ENCODE data around the gene BASP1.
A peak's percentile ranks its signal among the peaks of the same experiment; 100 is the strongest.
"Not testable (repeated sequence)": the region's sequence is repeated elsewhere in the genome, so short reads cannot be mapped to it uniquely, and the experiment has no call there.

BASP1 gene

GRCh38 chr5:17252543-17252942 is 35.1 kb downstream of the BASP1 start:
- FAIRE-seq: peak; percentile 81
- peak; percentile 42 for DNase-seq (ENCODE audit: low spot score)

GRCh38 chr5:17255471-17256021 is 38.1 kb downstream of the BASP1 start:
- DNase-seq (ENCODE audit: low spot score) (no peak), FAIRE-seq (no peak)

DNA sequence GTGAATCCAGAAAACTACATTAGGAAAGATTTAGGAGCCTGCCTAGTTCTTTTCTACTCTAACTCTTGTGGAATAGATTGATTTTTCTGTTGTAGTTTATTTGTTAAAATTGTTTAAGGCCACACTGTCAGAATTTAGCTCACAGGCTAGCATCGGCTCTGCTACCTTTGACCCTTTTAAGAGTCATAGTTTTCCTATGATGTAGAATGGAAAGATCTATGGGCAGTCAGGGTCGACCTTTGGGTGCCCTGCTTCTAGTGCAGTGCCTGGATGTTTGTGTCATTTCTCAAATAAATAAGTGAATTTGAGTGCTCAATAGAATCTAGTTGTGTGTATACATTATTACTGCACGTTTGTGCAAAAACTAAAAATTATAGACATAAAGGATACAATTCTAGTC is 38.7 kb downstream of the BASP1 start:
- DNase-seq (ENCODE audit: low spot score) (no peak), FAIRE-seq (no peak)

- DNase-seq (ENCODE audit: low spot score) (no peak), FAIRE-seq (no peak)
Measured at GRCh38 chr5:17256839-17257238, 39.4 kb downstream of the BASP1 start.

DNA sequence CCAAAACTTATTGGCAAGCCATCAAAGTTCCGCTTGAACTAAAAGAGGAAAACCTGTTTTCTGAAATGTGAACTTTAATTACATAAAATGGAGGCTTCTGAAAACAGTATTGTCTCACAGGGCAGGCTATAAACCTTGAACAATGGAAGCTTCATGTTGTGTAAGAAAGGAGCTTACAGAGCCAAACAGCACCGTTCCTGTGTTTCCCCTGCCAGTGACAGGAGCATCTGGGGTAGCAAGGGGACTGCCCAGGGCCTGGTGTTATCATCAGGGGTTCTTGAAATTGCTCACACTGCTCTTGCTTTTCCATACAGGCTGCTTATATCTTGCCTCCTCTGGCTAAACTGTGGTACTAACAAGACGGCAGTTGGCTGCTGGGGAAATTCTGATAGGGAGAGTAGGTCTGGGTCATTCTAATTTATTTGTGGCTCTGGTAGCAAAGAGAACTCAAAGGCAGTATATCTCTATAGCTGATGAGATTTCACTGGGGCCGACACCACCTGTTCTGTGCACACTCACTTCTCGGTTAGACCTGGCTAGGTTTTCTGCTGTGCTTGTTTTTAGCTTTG is 40.4 kb downstream of the BASP1 start:
- DNase-seq (ENCODE audit: low spot score) (no peak), FAIRE-seq (no peak)

GRCh38 chr5:17258431-17258830 is 41.0 kb downstream of the BASP1 start:
- DNase-seq (ENCODE audit: low spot score) (peak; percentile 62), FAIRE-seq (peak; percentile 72)

- not testable (repeated sequence) for DNase-seq (ENCODE audit: low spot score); FAIRE-seq
Measured at GRCh38 chr5:17259012-17259411, 41.6 kb downstream of the BASP1 start.

GRCh38 chr5:17259630-17260257 is 42.3 kb downstream of the BASP1 start:
- DNase-seq (ENCODE audit: low spot score) (no peak), FAIRE-seq (no peak)

- FAIRE-seq: no peak
Measured at GRCh38 chr5:17260549-17260948, 43.1 kb downstream of the BASP1 start.

DNA sequence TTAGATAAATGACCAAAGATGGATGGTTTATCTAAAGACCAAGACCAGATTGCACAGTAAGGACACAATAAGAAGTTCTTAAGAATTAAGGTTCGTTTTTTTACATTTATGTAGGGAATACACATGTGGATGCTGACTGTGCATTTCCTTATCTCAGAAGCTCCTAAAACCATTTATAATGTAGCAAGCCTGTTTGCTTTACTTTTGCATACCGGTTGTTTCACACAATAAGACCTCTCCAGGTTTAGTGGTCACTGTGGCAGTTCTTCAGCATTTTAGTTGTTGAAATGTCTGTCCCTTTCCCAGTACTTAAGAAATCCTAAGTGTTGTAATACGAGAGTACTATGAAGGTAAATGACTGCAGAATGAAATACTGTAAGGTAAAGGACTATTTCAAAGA is 43.6 kb downstream of the BASP1 start:
- no peak for FAIRE-seq
- DNase-seq (ENCODE audit: low spot score): no peak

More at GRCh38 chr5:17260549-17260948, 43.1 kb downstream of the BASP1 start:
- no peak for DNase-seq (ENCODE audit: low spot score)

DNA sequence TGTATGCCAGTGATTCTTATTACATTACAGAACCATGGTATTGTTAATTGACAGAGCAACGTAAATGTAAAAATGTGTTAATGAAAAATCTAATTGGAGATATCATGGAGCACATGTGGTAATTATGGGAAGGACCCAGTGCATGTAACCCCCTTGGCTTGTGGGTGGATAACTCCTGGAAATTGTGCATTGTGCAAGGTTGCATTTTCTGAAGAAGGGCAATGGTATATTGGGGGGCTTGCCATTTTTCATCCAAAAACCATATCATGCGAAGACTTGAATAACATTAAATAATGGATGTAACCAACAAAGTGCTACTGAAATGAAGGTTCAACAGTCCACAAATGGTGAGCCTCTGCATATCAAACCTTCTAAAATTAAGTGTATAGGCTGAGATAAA is 47.6 kb downstream of the BASP1 start:
- FAIRE-seq (no peak), DNase-seq (ENCODE audit: low spot score) (no peak)

GRCh38 chr5:17267106-17267505 is 49.7 kb downstream of the BASP1 start:
- peak; percentile 80 for FAIRE-seq
- peak; percentile 41 for DNase-seq (ENCODE audit: low spot score)

- FAIRE-seq (no peak), DNase-seq (ENCODE audit: low spot score) (no peak)
Measured at GRCh38 chr5:17269201-17269600, 51.8 kb downstream of the BASP1 start.

- DNase-seq (ENCODE audit: low spot score) (no peak), FAIRE-seq (no peak)
Measured at GRCh38 chr5:17272111-17272510, 54.7 kb downstream of the BASP1 start.

GRCh38 chr5:17275289-17276158 is 58.1 kb downstream of the BASP1 start:
- FAIRE-seq: no peak
- DNase-seq (ENCODE audit: low spot score): no peak

DNA sequence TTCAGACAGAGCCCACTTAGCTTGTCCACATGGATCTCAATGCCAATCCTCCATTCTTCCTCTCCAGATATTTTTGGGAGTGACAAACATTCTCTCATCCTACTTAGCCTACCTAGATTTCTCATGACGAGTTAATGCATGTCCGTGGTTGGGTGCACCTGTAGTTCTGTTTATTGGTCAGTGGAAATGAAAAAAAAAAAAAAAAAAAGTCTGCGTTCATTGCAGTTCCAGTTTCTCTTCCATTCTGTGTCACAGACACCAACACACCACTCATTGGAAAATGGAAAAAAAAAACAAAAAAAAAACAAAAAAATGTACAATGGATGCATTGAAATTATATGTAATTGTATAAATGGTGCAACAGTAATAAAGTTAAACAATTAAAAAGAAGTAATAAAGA is 59.0 kb downstream of the BASP1 start:
- no peak for DNase-seq (ENCODE audit: low spot score)
- no peak for FAIRE-seq

DNA sequence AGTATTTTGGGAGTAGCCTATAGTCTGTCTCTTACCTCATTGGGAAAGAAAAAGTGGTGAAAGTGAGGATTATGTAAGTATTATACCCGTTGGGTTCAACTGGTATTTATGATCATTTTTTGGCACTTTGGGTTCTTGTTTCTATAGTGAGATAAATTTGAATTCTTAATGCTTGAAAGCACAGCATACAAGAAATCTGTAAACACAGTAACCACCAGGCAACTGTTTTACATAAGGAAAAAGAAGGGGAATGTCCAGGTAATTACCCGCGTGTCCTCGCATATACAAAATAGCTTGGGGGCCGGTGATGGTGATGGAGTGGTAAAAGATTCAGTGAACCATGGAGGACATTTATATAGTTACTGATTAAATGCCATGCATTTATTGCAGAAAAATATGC is 60.5 kb downstream of the BASP1 start:
- DNase-seq (ENCODE audit: low spot score): no peak
- FAIRE-seq: no peak

- DNase-seq (ENCODE audit: low spot score) (no peak), FAIRE-seq (no peak)
Measured at GRCh38 chr5:17278931-17279330, 61.5 kb downstream of the BASP1 start.

DNA sequence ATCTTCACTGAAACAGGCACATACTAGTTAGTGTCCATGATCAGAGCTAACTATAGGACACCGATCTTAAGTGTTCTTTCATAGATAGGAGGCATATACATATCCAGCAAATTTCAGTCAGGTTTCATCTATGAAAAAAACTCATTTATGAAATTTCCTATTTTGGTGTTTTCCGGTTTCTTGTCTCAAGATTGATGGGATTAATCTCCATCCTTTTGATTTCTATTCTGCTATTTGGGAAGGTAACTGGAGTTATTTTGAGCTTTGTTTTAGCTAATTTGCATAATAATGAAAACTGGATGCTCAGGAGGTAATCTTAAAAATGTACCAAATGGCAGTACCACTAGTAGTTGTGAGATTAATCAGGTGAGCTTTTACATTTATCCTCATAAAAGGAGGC is 62.1 kb downstream of the BASP1 start:
- FAIRE-seq (no peak), DNase-seq (ENCODE audit: low spot score) (no peak)

- no peak for FAIRE-seq
- no peak for DNase-seq (ENCODE audit: low spot score)
Measured at GRCh38 chr5:17282283-17283120, 65.1 kb downstream of the BASP1 start.

- DNase-seq (ENCODE audit: low spot score) (no peak), FAIRE-seq (no peak)
Measured at GRCh38 chr5:17283121-17283415, 65.6 kb downstream of the BASP1 start.
